WI38 (cell line): Measurements from ENCODE around the gene SYNGR3.

Experiments
- H3K4me3 ChIP-seq: 2 replicates; pipeline ENCODE4 v1.5.1; 2011; ENCODE audit warnings: low read depth, mild to moderate bottlenecking, control low read depth, low read length
- CTCF ChIP-seq: IDR thresholded peaks from 2 replicates; pipeline ENCODE4 v1.5.1; 2012; ENCODE audit warnings: low read depth, mild to moderate bottlenecking, control low read depth, low read length

Gene SYNGR3

GRCh38 chr16:2002406-2003230, 12.8 kb downstream of the SYNGR3 start:
- TF ChIP-seq CTCF: no peak
- no peak overlapping the region for H3K4me3 ChIP-seq

- H3K4me3 ChIP-seq: no peak overlapping the region
- no peak for TF ChIP-seq CTCF
Observed at GRCh38 chr16:2003231-2003826, 13.6 kb downstream of the SYNGR3 start.

- TF ChIP-seq CTCF: peak; percentile 97
- 0 out of 2 replicates have a peak overlapping the region, but pooled peaks have one; percentile 8 for H3K4me3 ChIP-seq
Observed at GRCh38 chr16:2003827-2004641, 14.3 kb downstream of the SYNGR3 start.

GRCh38 chr16:2004795-2005517, 15.2 kb downstream of the SYNGR3 start:
- H3K4me3 ChIP-seq: no peak overlapping the region
- no peak for TF ChIP-seq CTCF

- H3K4me3 ChIP-seq: no peak overlapping the region
- TF ChIP-seq CTCF: no peak
Observed at GRCh38 chr16:2005646-2006045, 15.9 kb downstream of the SYNGR3 start.

GRCh38 chr16:2006317-2006716, 16.5 kb downstream of the SYNGR3 start:
- no peak for TF ChIP-seq CTCF
- no peak overlapping the region for H3K4me3 ChIP-seq
